Measurements from ENCODE around the gene GPS1. TPM values are rescaled to one million over a fixed set of nuclear protein-coding genes. Genes with fewer than 3 reads are reported as not detected.

The GPS1 gene
- polyA plus RNA-seq, 1 of the 3 experiments (the other 2 are of a cell fraction): 264 TPM

GRCh38 chr17:82101767-82102679 is 50.3 kb downstream of the GPS1 start:
- WGBS (ENCODE audit: low lambda C conversion rate): 89% methylated on average over 15 of the region's 18 CpGs

GRCh38 chr17:82103553-82104451 is 52.1 kb downstream of the GPS1 start:
- no peak overlapping the region for H3K4me2 ChIP-seq
- no peak overlapping the region for H3K9ac ChIP-seq
- peaks cover 12% of the 10 kb centered on the region for H3F3A ChIP-seq (replicated peaks; ENCODE audit: insufficient read depth)
- TF ChIP-seq IRF3 (IDR thresholded peaks at IDR 0.05; ENCODE audit: low read depth, low read length) (no peak), EP300 (IDR thresholded peaks at IDR 0.05; ENCODE audit: borderline replicate concordance in 1 of 2, low read depth in 1 of 2, low read length in 1 of 2) (no peak), GATA2 (CRISPR knock-in tag; IDR thresholded peaks at IDR 0.05) (no peak), POLR2AphosphoS5 (IDR thresholded peaks at IDR 0.05; ENCODE audit: low read depth, low read length) (no peak), RFX5 (IDR thresholded peaks at IDR 0.05; ENCODE audit: low read length) (no peak)
- no peak overlapping the region for H2AFZ ChIP-seq (ENCODE audit: low read depth)
- POLR2A ChIA-PET: no interaction called here
- H3K4me1 ChIP-seq (ENCODE audit: control insufficient read depth in 1 of 2, insufficient read depth in 2 of 2, low read depth in 1 of 2, low read length in 1 of 2): peaks cover 22 to 85% of the 10 kb centered on the region in 2 experiments
- no peak for DNase-seq
- H3K79me2 ChIP-seq (ENCODE audit: insufficient read depth): peaks cover 7% of the 10 kb centered on the region; the same call in 1 of the 2 replicates
- peaks cover 2 to 4% of the 10 kb centered on the region in 2 experiments for H3K36me3 ChIP-seq (replicated peaks in 1 of 2; ENCODE audit: control insufficient read depth in 1 of 2, insufficient read depth in 2 of 2, low read length in 1 of 2)
- no peaks in the 10 kb centered on the region for H3K9me2 ChIP-seq
- H3K9me3 ChIP-seq: no peaks in the 10 kb centered on the region
- H3K27ac ChIP-seq (ENCODE audit: low read depth in 2 of 2, low read length in 1 of 2): peak overlapping the region in 1 of 2 experiments; percentile 69; a peak in 2 of 4 replicates
- H3K4me3 ChIP-seq (ENCODE audit: low read depth in 2 of 2, low read length in 1 of 2): no peak overlapping the region
- no peaks in the 10 kb centered on the region for H3K27me3 ChIP-seq (ENCODE audit: insufficient read depth)
- 84% methylated on average over 21 of the region's 24 CpGs for whole genome bisulfite sequencing (ENCODE audit: low lambda C conversion rate)
- no peaks in the 10 kb centered on the region for H4K20me1 ChIP-seq (ENCODE audit: insufficient read depth)
- CTCF ChIA-PET: interaction anchor here (1.2 to 5.2 kb wide), 6 partner anchors 52 to 144 kb away, joined by 4 to 45 read pairs (median 16); partner anchors contain the start of gene RAC3

More at GRCh38 chr17:82101767-82102679, 50.3 kb downstream of the GPS1 start:
- Histone ChIP-seq H3K36me3 (replicated peaks in 1 of 2; ENCODE audit: control insufficient read depth in 1 of 2, insufficient read depth in 2 of 2, low read length in 1 of 2) (peaks cover 0 to 2% of the 10 kb centered on the region in 2 experiments), H3K4me2 (no peak overlapping the region), H3K4me1 (ENCODE audit: control insufficient read depth in 1 of 2, insufficient read depth in 2 of 2, low read depth in 1 of 2, low read length in 1 of 2) (peaks cover 23 to 77% of the 10 kb centered on the region in 2 experiments), H3K4me3 (ENCODE audit: low read depth in 2 of 2, low read length in 1 of 2) (no peak overlapping the region; a peak in 1 of 4 replicates), H3K27me3 (ENCODE audit: insufficient read depth) (no peaks in the 10 kb centered on the region), H3K9me2 (no peaks in the 10 kb centered on the region), H3K27ac (ENCODE audit: low read depth in 2 of 2, low read length in 1 of 2) (peak overlapping the region in 1 of 2 experiments; percentile 99; a peak in 2 of 4 replicates), H2AFZ (ENCODE audit: low read depth) (no peak overlapping the region), H3K9ac (no peak overlapping the region), H3F3A (replicated peaks; ENCODE audit: insufficient read depth) (peaks cover 12% of the 10 kb centered on the region), H3K79me2 (ENCODE audit: insufficient read depth) (peaks cover 13% of the 10 kb centered on the region), H4K20me1 (ENCODE audit: insufficient read depth) (peaks cover 2% of the 10 kb centered on the region), H3K9me3 (no peaks in the 10 kb centered on the region)
- CTCF ChIA-PET: interaction anchor here (0.6 to 3.7 kb wide), 10 partner anchors 10 to 736 kb away, joined by 3 to 21 read pairs (median 4); partner anchors contain the start of gene DCXR
- POLR2A ChIA-PET: interaction anchor here (0.6 to 1.5 kb wide), 3 partner anchors 9 to 275 kb away, joined by 3 to 6 read pairs (median 5); partner anchors contain the start of gene DCXR
- no peak for DNase-seq
- TF ChIP-seq MEF2A (IDR thresholded peaks at IDR 0.05; ENCODE audit: borderline replicate concordance, low read depth) (no peak), RAD21 (IDR thresholded peaks at IDR 0.05; ENCODE audit: low read length) (no peak), CTCF (IDR thresholded peaks at IDR 0.05) (no peak)

Measured in SK-N-SH (cell line).